T-helper 2 cell treated with Interferon-gamma antibody and Interleukin-4, amounts not matched to agents 100 ng/mL and 5 ng/mL, for 36 hours (primary cell): ENCODE data around the gene AKR1E2. TPM values are rescaled to one million over a fixed set of nuclear protein-coding genes. Genes with fewer than 3 reads are reported as not detected.

Experiments used
- intact Hi-C: fragments of 100-400 bp; cut with micrococcal nuclease; formaldehyde crosslinking; loops from one replicate; pipeline ENCODE4 v1.15.1; 2023
- total RNA-seq: library from RNA; stranded (reverse); gene quantifications from 2 replicates; pipeline ENCODE4 v1.2.3, GENCODE V29; 2022

AKR1E2 gene
- total RNA-seq, 1 donor from 2014 or later = 10.7 TPM

GRCh38 chr10:4843525-4844180 is 17.6 kb downstream of the AKR1E2 start:
- intact Hi-C loops = loop anchor here (10.0 kb wide), 1 partner anchor 781 kb away; no protein-coding TSS in a partner anchor

DNA sequence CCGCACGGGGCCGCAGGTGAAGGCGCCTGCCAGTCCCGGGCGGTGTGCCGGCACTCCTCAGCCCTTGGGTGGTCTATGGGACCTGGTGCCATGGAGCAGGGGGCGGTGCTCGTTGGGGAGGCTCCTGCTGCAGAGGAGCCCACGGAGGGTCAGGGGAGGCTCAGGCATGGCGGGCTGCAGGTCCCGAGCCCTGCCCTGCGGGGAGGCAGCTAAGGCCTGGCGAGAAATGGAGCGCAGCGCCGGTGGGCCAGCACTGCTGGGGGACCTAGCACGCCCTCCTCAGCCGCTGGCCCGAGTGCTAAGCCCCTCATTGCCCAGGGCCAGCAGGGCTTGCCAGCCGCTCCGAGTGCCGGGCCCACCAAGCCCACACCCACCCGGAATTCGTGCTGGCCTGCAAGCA is 18.9 kb downstream of the AKR1E2 start:
- intact Hi-C loops = loop anchor here (10.0 kb wide), 1 partner anchor 780 kb away; no protein-coding TSS in a partner anchor

- intact Hi-C loops = loop anchor here (10.0 kb wide), 1 partner anchor 779 kb away; no protein-coding TSS in a partner anchor
Measured at GRCh38 chr10:4845766-4846165, 19.8 kb downstream of the AKR1E2 start.

DNA sequence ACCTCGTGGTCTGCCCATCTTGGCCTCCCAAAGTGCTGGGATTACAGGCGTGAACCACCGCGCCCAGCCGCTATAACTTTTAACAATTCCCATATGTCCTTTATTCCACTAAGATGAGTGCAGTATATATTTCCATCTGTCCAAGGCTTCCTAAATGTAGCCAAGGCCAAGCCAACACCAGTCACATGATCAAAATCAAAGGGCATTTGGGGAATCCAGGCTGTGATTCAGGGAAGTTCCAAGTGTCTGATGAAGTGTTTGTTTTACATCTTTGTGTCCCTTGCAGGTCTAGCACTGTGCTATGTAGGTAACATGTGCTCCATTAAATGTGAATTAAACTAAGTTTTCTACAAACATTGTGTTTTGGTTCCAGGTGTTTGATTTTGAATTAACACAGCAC is 20.8 kb downstream of the AKR1E2 start:
- intact Hi-C loops = loop anchor here (10.0 kb wide), 1 partner anchor 778 kb away; no protein-coding TSS in a partner anchor

- intact Hi-C loops = loop anchor here (10.0 kb wide), 1 partner anchor 777 kb away; no protein-coding TSS in a partner anchor
Measured at GRCh38 chr10:4847561-4848355, 21.8 kb downstream of the AKR1E2 start.

DNA sequence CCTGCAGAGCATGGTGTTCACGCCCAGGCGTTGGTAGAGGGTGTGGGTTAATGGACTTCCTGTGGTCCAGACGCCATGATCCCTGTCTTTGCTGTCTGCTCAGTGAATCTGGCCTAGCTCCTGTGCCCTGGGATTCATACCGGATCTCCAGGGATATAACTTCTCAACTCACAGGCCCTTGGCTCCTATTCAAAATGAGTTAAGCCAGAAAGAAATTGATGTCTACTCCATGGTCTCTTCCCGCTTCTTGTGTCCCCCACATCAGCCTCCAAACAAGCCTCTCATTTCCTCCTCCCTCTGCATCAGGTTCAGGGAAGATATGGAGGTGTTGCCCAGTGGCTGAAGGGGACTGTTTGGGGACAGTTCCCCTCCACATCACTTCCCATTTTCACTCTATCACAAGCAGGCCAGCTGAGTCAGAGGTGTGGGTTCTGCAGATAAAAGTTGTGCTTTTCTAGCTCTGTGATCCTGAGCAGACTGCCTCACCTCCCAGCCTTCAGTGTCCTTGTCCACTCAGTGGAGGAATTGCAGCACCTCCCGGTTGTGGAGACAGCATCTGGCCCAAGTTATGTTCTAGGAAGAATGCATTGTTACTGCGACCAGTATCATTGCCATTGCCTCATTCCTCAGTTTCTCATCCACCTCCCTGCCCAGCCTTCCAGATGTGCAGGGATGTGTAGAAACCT is 22.5 kb downstream of the AKR1E2 start:
- intact Hi-C loops = loop anchor here (1.0 to 10.0 kb wide), 6 partner anchors 33 to 776 kb away; no protein-coding TSS in a partner anchor

GRCh38 chr10:4849042-4849402 is 23.0 kb downstream of the AKR1E2 start:
- intact Hi-C loops = loop anchor here (1.0 to 10.0 kb wide), 6 partner anchors 34 to 776 kb away; no protein-coding TSS in a partner anchor

DNA sequence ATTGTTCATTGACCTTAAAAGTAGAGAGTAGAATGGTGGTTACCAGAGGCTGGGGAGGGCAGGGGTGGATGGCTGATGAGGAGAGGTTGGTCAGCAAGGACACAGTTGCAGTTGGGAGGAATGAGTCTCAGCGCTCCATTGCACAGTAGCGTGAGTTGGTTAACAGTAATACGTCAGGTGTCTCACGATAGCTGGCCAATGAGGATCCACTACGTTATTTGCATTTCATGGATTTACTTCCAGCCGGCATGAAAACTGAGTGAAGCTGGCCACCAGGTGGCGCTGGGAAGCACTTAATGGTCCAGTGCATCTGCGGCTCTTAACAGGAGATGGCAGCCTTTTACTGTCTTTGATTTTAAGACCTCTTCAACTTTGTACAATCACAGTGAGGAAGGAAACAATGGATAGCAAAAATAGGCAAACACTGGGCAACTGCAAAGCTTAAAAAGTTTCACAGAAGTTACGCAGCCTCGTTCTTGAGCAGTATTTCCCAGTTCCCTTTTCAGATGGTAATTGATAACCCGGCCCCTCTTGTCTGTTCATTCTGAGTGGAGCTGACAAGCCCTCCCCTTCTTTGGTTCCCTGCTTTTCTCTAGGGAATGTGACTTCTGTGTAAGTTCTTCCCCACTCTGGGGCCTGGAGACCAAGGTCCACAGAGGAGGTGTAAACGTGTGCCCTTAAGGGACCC is 23.7 kb downstream of the AKR1E2 start:
- intact Hi-C loops = loop anchor here (1.0 to 10.0 kb wide), 6 partner anchors 34 to 775 kb away; no protein-coding TSS in a partner anchor

GRCh38 chr10:4850397-4850796 is 24.4 kb downstream of the AKR1E2 start:
- intact Hi-C loops = no loop called here

- intact Hi-C loops = no loop called here
Measured at GRCh38 chr10:4851176-4851575, 25.2 kb downstream of the AKR1E2 start.

- intact Hi-C loops = no loop called here
Measured at GRCh38 chr10:4851846-4852245, 25.8 kb downstream of the AKR1E2 start.

DNA sequence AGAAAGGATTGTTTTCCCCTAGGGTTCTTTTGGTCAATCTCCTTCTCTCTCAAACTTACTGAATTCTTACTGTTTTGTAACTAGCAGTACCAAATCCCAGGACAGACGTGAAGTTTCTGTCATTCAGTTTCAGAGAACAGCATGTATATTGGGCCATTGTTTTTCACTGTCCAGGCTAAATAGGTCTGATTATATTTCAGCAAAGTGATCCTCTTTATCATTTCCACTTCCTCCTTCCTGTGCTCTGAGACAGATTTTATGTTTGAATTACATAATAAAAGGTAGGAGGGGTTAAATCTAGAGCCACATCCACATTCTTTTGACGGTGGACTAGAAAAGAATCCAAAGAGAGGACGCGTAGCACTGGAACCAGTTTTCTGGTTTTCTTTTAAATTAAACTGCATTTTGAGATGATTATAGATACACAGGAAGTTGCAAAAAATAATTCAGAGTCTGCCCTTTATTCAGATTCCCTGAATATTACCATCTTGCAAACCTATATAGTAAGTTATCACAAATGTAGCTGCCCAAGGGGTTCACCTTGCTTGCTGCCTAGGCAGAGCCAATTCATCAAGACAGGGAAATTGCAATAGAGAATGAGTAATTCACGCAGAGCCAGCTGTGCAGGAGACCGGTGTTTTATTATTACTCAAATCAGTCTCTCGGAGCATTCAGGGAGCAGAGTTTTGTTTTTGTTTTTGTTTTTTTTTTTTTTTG is 40.1 kb downstream of the AKR1E2 start:
- intact Hi-C loops = no loop called here

DNA sequence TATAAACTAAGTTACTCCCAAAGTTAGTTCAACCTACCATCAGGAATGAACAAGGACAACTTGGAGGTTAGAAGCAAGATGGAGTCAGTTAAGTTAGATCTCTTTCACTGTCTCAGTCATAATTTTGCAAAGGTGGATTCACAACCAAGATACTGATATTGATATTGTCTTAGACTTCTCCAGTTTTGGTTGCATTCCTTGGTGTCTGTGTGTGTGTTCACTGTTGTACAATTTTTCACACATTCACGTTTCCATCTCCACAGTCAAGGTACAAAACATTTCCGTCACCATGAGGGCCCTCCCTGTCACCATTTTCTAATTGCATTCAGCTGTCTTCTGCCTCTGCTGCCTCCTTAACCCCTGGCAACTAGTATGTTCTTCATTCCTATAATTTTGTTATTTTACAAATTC is 41.1 kb downstream of the AKR1E2 start:
- intact Hi-C loops = no loop called here

DNA sequence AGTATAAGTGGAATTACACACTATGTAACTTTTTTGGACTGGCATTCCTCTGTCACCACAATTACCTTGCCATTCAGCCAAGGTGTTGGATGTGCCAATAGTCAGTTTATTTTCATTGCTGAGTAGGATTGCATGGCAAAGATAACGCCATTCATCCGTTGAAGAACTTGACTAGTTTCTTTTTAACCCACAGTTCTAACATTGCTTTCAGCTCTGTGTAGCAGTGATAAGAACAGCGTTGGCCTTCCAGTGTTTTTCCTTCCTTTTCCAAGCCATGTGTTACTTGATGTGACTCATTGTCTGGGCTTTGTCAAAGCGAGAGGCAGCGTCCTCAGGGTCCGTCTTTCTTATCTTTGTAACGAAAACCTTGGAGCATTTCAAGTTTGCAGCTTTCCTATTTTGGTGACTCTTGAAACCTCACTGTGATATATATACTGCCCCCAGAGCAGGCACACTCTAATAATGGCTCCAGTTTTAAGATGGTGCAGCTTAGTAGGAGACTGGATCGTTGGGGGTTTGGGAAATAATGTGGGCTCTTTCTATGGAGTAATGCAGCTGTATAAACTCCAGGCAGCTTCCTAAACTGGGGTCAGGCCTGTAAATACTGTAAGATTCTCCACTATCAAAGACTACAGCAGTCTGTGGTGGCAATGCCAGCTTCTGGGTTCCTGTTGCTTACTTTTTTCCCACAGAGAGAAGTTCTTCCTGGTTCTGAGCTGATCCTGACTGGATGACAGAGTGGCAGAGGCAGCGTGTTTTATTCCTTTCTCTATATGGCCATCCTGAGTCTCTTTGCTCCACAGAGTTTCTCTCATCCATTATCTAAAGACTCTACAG is 41.7 kb downstream of the AKR1E2 start:
- intact Hi-C loops = no loop called here

DNA sequence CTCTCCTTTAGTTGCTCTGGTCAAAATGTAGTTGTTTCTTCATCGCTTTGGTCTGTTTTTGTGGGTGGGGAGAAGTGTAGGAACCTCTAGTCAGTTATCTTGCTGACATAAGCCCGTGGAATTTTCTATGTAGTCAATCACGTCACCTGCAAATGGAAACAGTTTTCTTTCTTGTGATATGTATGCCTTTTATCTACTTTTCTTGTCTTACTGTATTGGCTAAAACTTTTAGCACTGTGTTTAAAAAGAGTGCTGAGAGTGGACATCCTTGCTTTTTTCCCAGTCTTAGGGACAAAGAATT is 42.3 kb downstream of the AKR1E2 start:
- intact Hi-C loops = no loop called here

DNA sequence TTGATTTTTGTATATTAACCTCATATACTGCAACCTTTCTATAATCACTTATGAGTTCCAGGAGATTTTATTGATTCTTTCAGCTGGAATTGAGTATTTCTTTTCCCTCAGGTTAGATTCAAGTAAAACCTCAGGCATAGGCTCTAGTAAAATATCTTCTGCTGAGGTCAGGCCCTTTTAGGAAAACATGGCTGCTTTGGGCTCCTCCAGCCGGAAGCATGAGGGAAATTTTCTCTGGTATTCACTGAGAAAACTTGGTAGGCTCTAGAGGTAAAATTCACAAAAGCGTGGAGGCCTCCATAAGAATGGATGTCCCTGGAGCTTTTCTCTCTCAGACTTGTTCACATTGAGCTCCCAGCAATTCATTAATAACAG is 56.7 kb downstream of the AKR1E2 start:
- intact Hi-C loops = no loop called here

DNA sequence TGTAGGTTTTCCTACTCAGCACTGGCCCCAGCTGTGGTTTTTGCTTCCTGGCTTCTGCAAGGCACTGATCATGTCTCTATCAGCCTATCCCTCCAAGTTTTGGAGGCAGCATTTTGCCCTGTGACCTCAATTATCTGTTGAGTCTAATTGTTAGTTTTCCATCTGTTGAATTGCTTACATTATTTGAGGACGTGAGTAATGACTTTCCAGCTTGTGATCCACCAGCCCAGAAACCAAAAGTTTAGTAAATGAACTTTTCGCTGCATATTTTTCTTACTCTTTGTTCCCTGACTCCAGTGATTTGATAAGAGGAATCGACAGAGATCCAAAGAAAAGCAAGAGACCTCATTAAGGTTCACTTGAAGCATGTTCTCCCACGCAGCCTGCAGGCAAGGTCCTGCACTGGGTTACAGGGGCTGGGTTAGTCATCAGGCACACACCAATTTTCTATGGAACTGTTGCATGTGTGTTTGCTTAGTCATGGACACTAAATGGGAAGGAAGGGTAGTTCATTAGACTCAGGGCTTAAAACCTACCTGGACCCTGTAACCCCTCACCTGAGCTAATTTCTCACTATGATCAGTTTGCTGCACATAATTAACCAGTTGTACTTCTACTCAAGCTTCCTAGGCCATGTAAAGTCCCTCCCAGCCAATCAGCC is 57.2 kb downstream of the AKR1E2 start:
- intact Hi-C loops = no loop called here

DNA sequence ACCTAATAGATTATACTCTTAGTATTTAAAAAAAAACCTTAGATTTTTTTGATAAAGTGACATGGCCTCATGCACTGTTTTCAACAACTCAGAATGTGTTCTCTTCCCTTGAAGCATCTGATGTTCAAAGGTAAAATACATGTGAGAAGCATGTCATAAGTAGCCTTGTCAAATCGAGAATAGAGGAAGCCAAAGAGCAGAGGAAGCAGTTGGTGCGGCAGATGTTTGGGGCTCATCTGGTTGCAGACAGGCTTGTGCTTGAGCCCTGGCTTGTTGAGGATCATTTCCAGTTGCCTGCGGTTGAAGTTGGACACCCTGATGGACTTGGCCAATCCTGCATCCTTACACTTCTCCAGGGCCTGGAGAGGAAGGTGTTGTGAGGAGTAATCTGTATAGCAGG is 59.2 kb downstream of the AKR1E2 start:
- intact Hi-C loops = no loop called here

DNA sequence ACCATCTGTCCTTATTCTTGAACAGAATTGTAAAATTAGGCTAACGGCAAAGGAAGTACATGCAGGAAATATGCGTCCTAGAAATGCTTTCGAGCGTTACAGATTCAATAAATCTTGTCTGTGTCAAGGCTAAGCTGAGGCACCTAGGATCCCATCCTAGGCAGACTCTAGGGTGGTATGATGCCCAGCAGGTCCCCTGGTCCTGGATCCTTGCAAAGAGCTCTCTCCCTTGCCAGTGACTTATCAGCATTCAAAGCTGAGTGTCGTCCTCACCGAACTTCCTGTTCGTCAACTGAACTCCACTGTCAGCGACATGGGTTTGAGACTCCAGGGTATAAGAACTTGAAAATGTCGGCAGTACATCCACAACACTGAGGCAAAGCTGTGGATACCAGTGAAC is 61.5 kb downstream of the AKR1E2 start:
- intact Hi-C loops = no loop called here
